Activated CD8-positive, alpha-beta T cell treated with anti-CD3 and anti-CD28 coated beads for 36 hours (primary cell): ENCODE results near the gene ETHE1. TPM values are rescaled to one million over a fixed set of nuclear protein-coding genes. Genes with fewer than 3 reads are reported as not detected.

Experiments used
- ATAC-seq: fragments of 200-7000 bp; cut with Tn5 transposase; one replicate; pipeline ENCODE4 v1.10.0; 2021; ENCODE audit warnings: mild to moderate bottlenecking, moderate library complexity
- CTCF ChIA-PET: fragments of 350-600 bp; sonication (Branson Sonifier 250); formaldehyde crosslinking; loops from one replicate; lab custom pipeline; 2021; ENCODE audit warnings: antibody characterized with exemption; lab: Charles Lee
- POLR2A ChIA-PET: fragments of 350-600 bp; sonication (Branson Sonifier 250); formaldehyde crosslinking; loops from one replicate; lab custom pipeline; 2021; ENCODE audit warnings: antibody characterized with exemption; lab: Charles Lee
- DNase-seq: peaks from one replicate; pipeline ENCODE4 v3.0.0-alpha.2; 2020
- H3K27ac Mint-ChIP-seq: one replicate; pipeline ENCODE4 v1.8.0; 2021; ENCODE audit warnings: mild to moderate bottlenecking, mixed read lengths
- H3K27me3 Mint-ChIP-seq: one replicate; pipeline ENCODE4 v1.8.0; 2021; ENCODE audit warnings: mixed read lengths
- H3K36me3 Mint-ChIP-seq: one replicate; pipeline ENCODE4 v1.8.0; 2021; ENCODE audit warnings: low read depth, mixed read lengths
- H3K4me1 Mint-ChIP-seq: one replicate; pipeline ENCODE4 v1.8.0; 2021; ENCODE audit warnings: low read depth, mixed read lengths
- H3K4me3 Mint-ChIP-seq: one replicate; pipeline ENCODE4 v1.8.0; 2021; ENCODE audit warnings: mild to moderate bottlenecking, moderate library complexity, mixed read lengths
- H3K9me3 Mint-ChIP-seq: one replicate; pipeline ENCODE4 v1.8.0; 2021; ENCODE audit warnings: mixed read lengths
- intact Hi-C: fragments of 100-400 bp; cut with micrococcal nuclease; formaldehyde crosslinking; loops from one replicate; pipeline ENCODE4 v1.10.0; 2022
- total RNA-seq, 2 experiments: library from RNA; stranded (reverse); gene quantifications; one replicate each; pipeline ENCODE4 v1.2.3, GENCODE V29; 2021
- TF ChIP-seq, protein P1 (sequence below): fragments of 200-600 bp; IDR thresholded peaks from one replicate; pipeline ENCODE4 v1.8.0; 2022; ENCODE audit warnings: antibody characterized with exemption, mild to moderate bottlenecking

ETHE1 gene
- total RNA-seq, 2 experiments from 2014 or later, result 50.9 to 57.1 TPM

DNA sequence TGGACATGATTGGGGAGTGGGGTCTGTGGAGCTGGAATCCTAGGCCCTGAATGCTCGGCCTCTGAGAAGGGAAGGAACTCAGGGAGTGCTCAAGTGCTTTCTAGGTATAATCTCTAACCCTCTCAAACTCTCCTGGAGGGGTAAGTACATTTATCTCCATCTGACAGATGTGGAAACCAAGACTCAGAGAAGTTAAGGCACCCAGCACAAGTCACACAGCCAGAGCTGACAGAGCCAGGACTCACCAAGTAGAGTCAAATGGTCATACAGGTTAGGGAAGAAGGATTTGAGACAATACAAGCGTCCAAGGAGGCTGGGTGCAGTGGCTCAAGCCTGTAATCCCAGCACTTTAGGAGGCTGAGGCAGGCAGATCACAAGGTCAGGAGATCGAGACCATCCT lies 48.7 kb downstream of the ETHE1 start:
- DNase-seq (no peak), ATAC-seq (no peak)
- H3K27ac Mint-ChIP-seq, result no peak overlapping the region
- POLR2A ChIA-PET, result interaction anchor here (0.6 to 1.7 kb wide), 2 partner anchors 15 to 148 kb away, joined by 3 read pairs; no protein-coding TSS in a partner anchor
- H3K36me3 Mint-ChIP-seq, result peaks cover 15% of the 10 kb centered on the region
- CTCF ChIA-PET, result interaction anchor here (2.1 to 3.1 kb wide), 2 partner anchors 31 to 41 kb away, joined by 8 to 13 read pairs; no protein-coding TSS in a partner anchor
- H3K4me3 Mint-ChIP-seq, result no peak overlapping the region
- peaks cover 10% of the 10 kb centered on the region for H3K4me1 Mint-ChIP-seq
- TF ChIP-seq, protein P1, sequence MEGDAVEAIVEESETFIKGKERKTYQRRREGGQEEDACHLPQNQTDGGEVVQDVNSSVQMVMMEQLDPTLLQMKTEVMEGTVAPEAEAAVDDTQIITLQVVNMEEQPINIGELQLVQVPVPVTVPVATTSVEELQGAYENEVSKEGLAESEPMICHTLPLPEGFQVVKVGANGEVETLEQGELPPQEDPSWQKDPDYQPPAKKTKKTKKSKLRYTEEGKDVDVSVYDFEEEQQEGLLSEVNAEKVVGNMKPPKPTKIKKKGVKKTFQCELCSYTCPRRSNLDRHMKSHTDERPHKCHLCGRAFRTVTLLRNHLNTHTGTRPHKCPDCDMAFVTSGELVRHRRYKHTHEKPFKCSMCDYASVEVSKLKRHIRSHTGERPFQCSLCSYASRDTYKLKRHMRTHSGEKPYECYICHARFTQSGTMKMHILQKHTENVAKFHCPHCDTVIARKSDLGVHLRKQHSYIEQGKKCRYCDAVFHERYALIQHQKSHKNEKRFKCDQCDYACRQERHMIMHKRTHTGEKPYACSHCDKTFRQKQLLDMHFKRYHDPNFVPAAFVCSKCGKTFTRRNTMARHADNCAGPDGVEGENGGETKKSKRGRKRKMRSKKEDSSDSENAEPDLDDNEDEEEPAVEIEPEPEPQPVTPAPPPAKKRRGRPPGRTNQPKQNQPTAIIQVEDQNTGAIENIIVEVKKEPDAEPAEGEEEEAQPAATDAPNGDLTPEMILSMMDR, result no peak
- intact Hi-C loops, result no loop called here
- no peaks in the 10 kb centered on the region for H3K9me3 Mint-ChIP-seq
- H3K27me3 Mint-ChIP-seq, result no peaks in the 10 kb centered on the region

DNA sequence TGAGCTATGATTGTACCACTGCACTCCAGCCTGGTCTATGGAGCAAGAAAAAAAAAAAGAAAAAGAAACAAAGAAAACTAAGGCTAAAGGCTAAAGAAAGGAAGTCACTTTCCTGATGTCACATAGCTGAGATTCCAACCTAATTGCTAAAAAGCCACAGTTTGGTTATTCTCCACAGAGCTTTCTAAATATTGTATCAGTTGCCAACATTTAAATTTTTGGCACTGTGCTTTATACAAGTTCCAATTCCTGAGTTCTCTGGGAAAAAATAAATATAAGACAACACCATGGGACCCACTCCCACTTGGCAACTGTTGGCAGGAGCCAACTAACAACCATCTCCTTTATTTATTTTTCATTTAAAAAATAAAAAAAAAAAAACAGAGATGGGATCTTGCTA lies 50.4 kb downstream of the ETHE1 start:
- intact Hi-C loops, result no loop called here

DNA sequence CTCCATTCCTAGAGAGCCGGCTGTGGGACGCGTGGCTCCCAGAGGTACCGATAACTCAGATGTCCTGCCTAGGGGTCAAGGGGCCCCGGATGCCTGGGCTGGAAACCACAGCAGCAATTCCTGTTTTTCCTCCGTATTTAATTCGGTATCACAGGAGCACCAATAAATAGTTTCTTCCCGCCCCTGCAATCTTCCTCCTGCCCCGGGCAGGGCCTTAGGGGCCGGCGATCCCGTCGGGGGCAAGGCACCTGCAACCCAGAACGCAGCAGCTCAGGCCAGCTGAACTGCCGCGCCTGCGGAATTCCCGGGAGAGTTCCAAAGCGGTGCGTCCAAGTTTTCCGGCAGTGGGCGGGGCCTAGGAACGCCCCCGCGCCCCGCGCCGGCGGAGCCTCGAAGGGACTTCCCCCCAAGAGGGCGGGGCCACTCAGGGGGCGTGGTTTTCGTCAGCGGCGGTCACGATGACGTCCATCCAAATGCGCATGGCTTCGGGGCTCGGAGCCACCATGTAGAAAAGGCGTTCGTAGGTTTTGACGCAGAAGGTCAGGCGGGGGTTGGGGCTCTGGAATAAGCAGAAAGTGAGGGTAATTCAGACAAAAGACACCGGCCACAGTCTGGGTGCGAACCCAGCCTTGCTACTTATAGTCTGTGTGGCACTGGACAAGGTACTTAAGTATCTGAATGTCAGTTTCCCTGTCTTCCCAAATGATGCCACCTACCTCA lies 51.9 kb downstream of the ETHE1 start:
- Mint-ChIP-seq H3K9me3 (no peaks in the 10 kb centered on the region), H3K4me1 (peaks cover 30% of the 10 kb centered on the region), H3K27me3 (no peaks in the 10 kb centered on the region), H3K4me3 (peak overlapping the region; percentile 75), H3K27ac (peak overlapping the region; percentile 86), H3K36me3 (peaks cover 13% of the 10 kb centered on the region)
- TF ChIP-seq, protein P1, result no peak
- DNase-seq, result peak; percentile 95
- intact Hi-C loops, result no loop called here
- ChIA-PET CTCF (no interaction called here), POLR2A (interaction anchor here (1.3 to 3.6 kb wide), 2 partner anchors 11 to 36 kb away, joined by 3 to 23 read pairs; partner anchors contain the start of gene LYPD3)
- ATAC-seq, result peak; percentile 93

More for the DNA sequence above, 50.4 kb downstream of the ETHE1 start:
- TF ChIP-seq, protein P1, result no peak
- no peak overlapping the region for H3K4me3 Mint-ChIP-seq
- POLR2A ChIA-PET, result interaction anchor here (0.8 kb wide), 1 partner anchor 12 kb away, joined by 3 read pairs; no protein-coding TSS in a partner anchor
- H3K27me3 Mint-ChIP-seq, result no peaks in the 10 kb centered on the region
- CTCF ChIA-PET, result interaction anchor here (1.0 kb wide), 1 partner anchor 29 kb away, joined by 4 read pairs; no protein-coding TSS in a partner anchor
- no peak for ATAC-seq
- DNase-seq, result no peak
- peaks cover 15% of the 10 kb centered on the region for H3K4me1 Mint-ChIP-seq
- no peak overlapping the region for H3K27ac Mint-ChIP-seq
- peaks cover 15% of the 10 kb centered on the region for H3K36me3 Mint-ChIP-seq
- no peaks in the 10 kb centered on the region for H3K9me3 Mint-ChIP-seq

DNA sequence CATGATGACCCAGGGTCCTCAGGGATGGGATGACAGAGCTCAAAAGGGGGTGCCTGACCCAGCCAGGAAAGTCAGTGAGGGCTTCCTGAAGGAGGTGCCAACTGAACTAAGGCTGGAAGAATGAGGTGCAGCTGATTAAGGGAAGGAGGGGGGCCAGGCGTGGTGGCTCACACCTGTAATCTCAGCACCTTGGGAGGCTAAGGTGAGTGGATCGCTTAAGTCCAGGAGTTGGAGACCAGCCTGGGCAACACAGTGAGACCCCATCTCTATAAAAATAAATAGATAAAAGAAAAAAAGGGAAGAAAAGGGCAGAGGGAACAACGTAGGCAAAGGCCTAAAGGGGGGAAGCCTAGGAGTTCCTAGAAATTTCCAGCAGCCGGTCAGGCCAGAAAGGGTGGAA lies 52.5 kb downstream of the ETHE1 start:
- H3K4me1 Mint-ChIP-seq, result peaks cover 36% of the 10 kb centered on the region
- H3K9me3 Mint-ChIP-seq, result no peaks in the 10 kb centered on the region
- peaks cover 13% of the 10 kb centered on the region for H3K36me3 Mint-ChIP-seq
- intact Hi-C loops, result no loop called here
- H3K27ac Mint-ChIP-seq, result no peak overlapping the region
- no peak overlapping the region for H3K4me3 Mint-ChIP-seq
- CTCF ChIA-PET, result interaction anchor here (1.2 to 1.9 kb wide), 2 partner anchors 11 to 45 kb away, joined by 6 to 8 read pairs; no protein-coding TSS in a partner anchor
- POLR2A ChIA-PET, result interaction anchor here (1.3 to 3.6 kb wide), 2 partner anchors 11 to 35 kb away, joined by 3 to 23 read pairs; partner anchors contain the start of gene LYPD3
- no peak for DNase-seq
- no peaks in the 10 kb centered on the region for H3K27me3 Mint-ChIP-seq
- no peak for ATAC-seq
- TF ChIP-seq, protein P1, result no peak

DNA sequence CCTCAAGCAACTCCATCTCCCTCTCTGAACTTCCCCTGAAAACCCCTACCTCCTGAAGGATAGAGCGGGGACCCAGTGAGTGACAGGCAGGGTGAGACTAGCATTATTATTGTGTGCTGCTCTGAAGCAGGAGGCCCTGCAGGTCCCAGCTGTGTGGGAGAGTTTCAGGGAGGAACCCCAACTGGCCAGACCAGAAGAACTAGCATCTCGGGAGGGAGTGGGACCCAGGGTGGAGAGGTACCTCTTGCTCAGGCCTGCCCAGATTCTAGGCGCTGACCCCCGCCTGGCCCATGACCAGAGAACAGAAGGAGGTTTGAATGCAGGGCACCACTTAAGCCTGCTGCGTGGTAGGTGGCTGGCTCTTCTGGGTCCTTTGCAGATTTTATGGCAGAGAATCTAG lies 55.9 kb downstream of the ETHE1 start:
- ChIA-PET CTCF (interaction anchor here (1.2 kb wide), 2 partner anchors 12 to 49 kb away, joined by 3 read pairs; no protein-coding TSS in a partner anchor), POLR2A (no interaction called here)
- peak overlapping the region; percentile 13 for H3K27ac Mint-ChIP-seq
- ATAC-seq, result no peak
- H3K4me3 Mint-ChIP-seq, result no peak overlapping the region
- TF ChIP-seq, protein P1, result no peak
- intact Hi-C loops, result no loop called here
- H3K36me3 Mint-ChIP-seq, result peaks cover 6% of the 10 kb centered on the region
- peaks cover 61% of the 10 kb centered on the region for H3K4me1 Mint-ChIP-seq
- no peaks in the 10 kb centered on the region for H3K27me3 Mint-ChIP-seq
- H3K9me3 Mint-ChIP-seq, result no peaks in the 10 kb centered on the region
- DNase-seq, result no peak
